Astrocyte (in vitro differentiated cells and primary cell): ENCODE measurements around the gene MT1M.

Experiments used
- CTCF ChIP-seq: IDR thresholded peaks from 2 replicates; pipeline ENCODE4 v1.5.1; 2011; ENCODE audit warnings: low read depth, mild to moderate bottlenecking, inconsistent platforms, low read length, moderate library complexity; ENCODE audit not compliant: insufficient read depth
- EZH2 ChIP-seq: IDR thresholded peaks from 2 replicates; pipeline ENCODE4 v1.6.1; 2012; ENCODE audit warnings: mild to moderate bottlenecking, low read length, inconsistent platforms; ENCODE audit not compliant: insufficient read depth

GRCh38 chr16:56679078-56679730 is 46.7 kb downstream of the MT1M start:
- TF ChIP-seq CTCF, result no peak
- no peak for TF ChIP-seq EZH2
